ENCODE results near the gene TBP. TPM values are rescaled to one million over a fixed set of nuclear protein-coding genes. Genes with fewer than 3 reads are reported as not detected.

Gene TBP
- polyA plus RNA-seq, 2 of the 4 experiments (the other 2 are of a cell fraction) = 12.3 to 19.9 TPM

- H3K27ac ChIP-seq = no peak overlapping the region
- peaks cover 10% of the 10 kb centered on the region; the same call in 2 of the 3 replicates for H3K9me3 ChIP-seq
- TF ChIP-seq CBX8 (IDR thresholded peaks at IDR 0.05) (no peak), KDM1A (IDR thresholded peaks at IDR 0.05; ENCODE audit: low read depth) (no peak), GATA3 (IDR thresholded peaks at IDR 0.05; ENCODE audit: borderline replicate concordance) (no peak), TFCP2L1 (CRISPR knock-in tag; IDR thresholded peaks at IDR 0.05) (no peak), HMGXB4 (CRISPR knock-in tag; IDR thresholded peaks at IDR 0.05; ENCODE audit: borderline replicate concordance) (no peak), RAD21 (conservative IDR thresholded peaks at IDR 0.05 in 1 of 2, IDR thresholded peaks at IDR 0.05 in 1 of 2) (no peak), NFE2L2 (conservative IDR thresholded peaks at IDR 0.05; ENCODE audit: low read length) (no peak)
- TF ChIP-seq, protein P1, sequence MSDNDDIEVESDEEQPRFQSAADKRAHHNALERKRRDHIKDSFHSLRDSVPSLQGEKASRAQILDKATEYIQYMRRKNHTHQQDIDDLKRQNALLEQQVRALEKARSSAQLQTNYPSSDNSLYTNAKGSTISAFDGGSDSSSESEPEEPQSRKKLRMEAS (IDR thresholded peaks at IDR 0.05) = no peak
- TF ChIP-seq, protein P2, sequence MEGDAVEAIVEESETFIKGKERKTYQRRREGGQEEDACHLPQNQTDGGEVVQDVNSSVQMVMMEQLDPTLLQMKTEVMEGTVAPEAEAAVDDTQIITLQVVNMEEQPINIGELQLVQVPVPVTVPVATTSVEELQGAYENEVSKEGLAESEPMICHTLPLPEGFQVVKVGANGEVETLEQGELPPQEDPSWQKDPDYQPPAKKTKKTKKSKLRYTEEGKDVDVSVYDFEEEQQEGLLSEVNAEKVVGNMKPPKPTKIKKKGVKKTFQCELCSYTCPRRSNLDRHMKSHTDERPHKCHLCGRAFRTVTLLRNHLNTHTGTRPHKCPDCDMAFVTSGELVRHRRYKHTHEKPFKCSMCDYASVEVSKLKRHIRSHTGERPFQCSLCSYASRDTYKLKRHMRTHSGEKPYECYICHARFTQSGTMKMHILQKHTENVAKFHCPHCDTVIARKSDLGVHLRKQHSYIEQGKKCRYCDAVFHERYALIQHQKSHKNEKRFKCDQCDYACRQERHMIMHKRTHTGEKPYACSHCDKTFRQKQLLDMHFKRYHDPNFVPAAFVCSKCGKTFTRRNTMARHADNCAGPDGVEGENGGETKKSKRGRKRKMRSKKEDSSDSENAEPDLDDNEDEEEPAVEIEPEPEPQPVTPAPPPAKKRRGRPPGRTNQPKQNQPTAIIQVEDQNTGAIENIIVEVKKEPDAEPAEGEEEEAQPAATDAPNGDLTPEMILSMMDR (IDR thresholded peaks at IDR 0.05) = no peak
- DNase-seq (ENCODE audit: low read depth in 1 of 2, low spot score in 1 of 2) = no peak
- POLR2A ChIA-PET = no interaction called here
- H3K4me2 ChIP-seq = no peak overlapping the region
- no peak overlapping the region for H3K4me3 ChIP-seq
- no peak for FAIRE-seq
- WGBS (ENCODE audit: missing lambda C conversion rate) = 8% methylated on average over 1 of the region's 1 CpG
- no peak for ATAC-seq
- CTCF ChIA-PET = no interaction called here
- no peaks in the 10 kb centered on the region for H3K4me1 ChIP-seq
These were observed 36.6 kb downstream of the TBP start for GRCh38 chr6:170590725-170591124.

- CTCF ChIA-PET = no interaction called here
- DNase-seq (ENCODE audit: low read depth in 1 of 2, low spot score in 1 of 2) (no peak), FAIRE-seq (no peak), ATAC-seq (no peak)
- Histone ChIP-seq H3K4me3 (no peak overlapping the region), H3K4me2 (no peak overlapping the region), H3K27ac (no peak overlapping the region), H3K4me1 (no peaks in the 10 kb centered on the region), H3K9me3 (peaks cover 1% of the 10 kb centered on the region; the same call in 1 of the 3 replicates)
- POLR2A ChIA-PET = no interaction called here
- TF ChIP-seq MAZ (IDR thresholded peaks at IDR 0.05; ENCODE audit: borderline replicate concordance, low read depth, low read length) (no peak), ZNF302 (CRISPR knock-in tag; IDR thresholded peaks at IDR 0.05) (no peak), POLR2A (IDR thresholded peaks at IDR 0.05; ENCODE audit: low read length) (no peak), JUN (IDR thresholded peaks at IDR 0.05) (no peak), CHD4 (IDR thresholded peaks at IDR 0.05; ENCODE audit: borderline replicate concordance) (no peak)
These were observed 42.3 kb downstream of the TBP start for GRCh38 chr6:170596426-170596825.

- no peak overlapping the region for H3K27ac ChIP-seq
- CTCF ChIA-PET = no interaction called here
- no peaks in the 10 kb centered on the region for H3K4me1 ChIP-seq
- ATAC-seq (no peak), DNase-seq (ENCODE audit: low read depth in 1 of 2, low spot score in 1 of 2) (no peak), FAIRE-seq (no peak)
- no peaks in the 10 kb centered on the region for H3K9me3 ChIP-seq
- TF ChIP-seq POLR2A (IDR thresholded peaks at IDR 0.05; ENCODE audit: low read length) (no peak), HEYL (CRISPR knock-in tag; IDR thresholded peaks at IDR 0.05) (no peak), ZC3H11A (IDR thresholded peaks at IDR 0.05) (no peak), HOXB13 (CRISPR knock-in tag; IDR thresholded peaks at IDR 0.05; ENCODE audit: low read depth) (no peak), ZNF302 (CRISPR knock-in tag; IDR thresholded peaks at IDR 0.05) (no peak), ELK1 (IDR thresholded peaks at IDR 0.05; ENCODE audit: low read depth, low read length) (no peak), KDM5A (IDR thresholded peaks at IDR 0.05) (no peak), FOSL2 (IDR thresholded peaks at IDR 0.05) (no peak), FOSL2 (CRISPR knock-in tag; IDR thresholded peaks at IDR 0.05) (no peak), EHMT2 (IDR thresholded peaks at IDR 0.05; ENCODE audit: low read depth) (no peak)
- H3K4me2 ChIP-seq = no peak overlapping the region
- no peak overlapping the region for H3K4me3 ChIP-seq
- POLR2A ChIA-PET = no interaction called here
These were observed 43.1 kb downstream of the TBP start for GRCh38 chr6:170597278-170597677.
